OCI-LY3 (cell line): ENCODE results near the gene EVPL.

Source experiments
- CTCF ChIP-seq: fragments of 200-600, 300-600 bp; sonication (generic); IDR thresholded peaks from 2 replicates; pipeline ENCODE4 v1.5.1; 2014; ENCODE audit warnings: antibody characterized with exemption, low read length, low read depth
- EZH2phosphoT487 ChIP-seq: fragments of 200-600 bp; shearing (Covaris generic); IDR thresholded peaks from 2 replicates; pipeline ENCODE4 v1.6.1; 2018; ENCODE audit warnings: antibody characterized with exemption, mixed run types, low read depth

DNA sequence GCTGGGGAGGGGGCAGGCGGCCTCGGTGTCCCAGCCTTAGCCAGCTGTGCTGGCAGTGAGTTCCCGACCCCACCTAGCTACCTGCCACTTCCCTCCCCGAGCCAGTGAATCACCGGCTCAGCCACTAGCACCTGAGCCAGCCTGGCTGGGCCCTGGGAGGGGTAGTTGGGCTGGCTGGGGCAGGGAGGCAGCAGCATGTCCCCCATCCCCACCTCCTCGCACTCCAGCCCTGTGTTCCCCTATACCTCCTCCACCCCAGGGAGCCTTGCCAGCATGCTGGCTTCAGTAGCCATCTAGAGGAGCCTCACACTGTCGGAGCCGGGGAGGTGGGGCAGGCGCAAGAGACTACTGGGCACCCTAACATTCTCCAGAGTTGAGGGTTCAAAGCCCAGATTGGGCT, 2.8 kb downstream of the EVPL start:
- TF ChIP-seq CTCF (no peak), EZH2phosphoT487 (no peak)
